Measurements from ENCODE around the gene STAG1. TPM values are rescaled to one million over a fixed set of nuclear protein-coding genes. Genes with fewer than 3 reads are reported as not detected.
"Not testable (repeated sequence)": the region's sequence is repeated elsewhere in the genome, so short reads cannot be mapped to it uniquely, and the experiment has no call there.

Gene STAG1
- total RNA-seq, 1 donor from 2014 or later = 24.1 TPM

GRCh38 chr3:136577791-136578190, 174.4 kb downstream of the STAG1 start:
- no peaks in the 10 kb centered on the region for H4K20me1 ChIP-seq (ENCODE audit: insufficient read depth, low read length)
- Mint-ChIP-seq H3K4me1 (ENCODE audit: low read depth, unreplicated experiment) (no peaks in the 10 kb centered on the region), H3K9me3 (ENCODE audit: unreplicated experiment) (no peaks in the 10 kb centered on the region), H3K36me3 (ENCODE audit: low read depth, unreplicated experiment) (peaks cover 2% of the 10 kb centered on the region), H3K27me3 (ENCODE audit: low read depth, unreplicated experiment) (no peaks in the 10 kb centered on the region), H3K4me3 (ENCODE audit: unreplicated experiment) (no peak overlapping the region), H3K27ac (ENCODE audit: unreplicated experiment) (no peak overlapping the region)
- FAIRE-seq (no peak), DNase-seq (ENCODE audit: low read depth) (no peak)
- no peak overlapping the region for H3K4me2 ChIP-seq (ENCODE audit: low read length)
- H3K9ac ChIP-seq (ENCODE audit: low read length) = no peak overlapping the region
- TF ChIP-seq, protein P1, sequence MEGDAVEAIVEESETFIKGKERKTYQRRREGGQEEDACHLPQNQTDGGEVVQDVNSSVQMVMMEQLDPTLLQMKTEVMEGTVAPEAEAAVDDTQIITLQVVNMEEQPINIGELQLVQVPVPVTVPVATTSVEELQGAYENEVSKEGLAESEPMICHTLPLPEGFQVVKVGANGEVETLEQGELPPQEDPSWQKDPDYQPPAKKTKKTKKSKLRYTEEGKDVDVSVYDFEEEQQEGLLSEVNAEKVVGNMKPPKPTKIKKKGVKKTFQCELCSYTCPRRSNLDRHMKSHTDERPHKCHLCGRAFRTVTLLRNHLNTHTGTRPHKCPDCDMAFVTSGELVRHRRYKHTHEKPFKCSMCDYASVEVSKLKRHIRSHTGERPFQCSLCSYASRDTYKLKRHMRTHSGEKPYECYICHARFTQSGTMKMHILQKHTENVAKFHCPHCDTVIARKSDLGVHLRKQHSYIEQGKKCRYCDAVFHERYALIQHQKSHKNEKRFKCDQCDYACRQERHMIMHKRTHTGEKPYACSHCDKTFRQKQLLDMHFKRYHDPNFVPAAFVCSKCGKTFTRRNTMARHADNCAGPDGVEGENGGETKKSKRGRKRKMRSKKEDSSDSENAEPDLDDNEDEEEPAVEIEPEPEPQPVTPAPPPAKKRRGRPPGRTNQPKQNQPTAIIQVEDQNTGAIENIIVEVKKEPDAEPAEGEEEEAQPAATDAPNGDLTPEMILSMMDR (IDR thresholded peaks at IDR 0.05; ENCODE audit: insufficient read depth, low read depth, low read length) = no peak
- no peak for TF ChIP-seq EZH2 (IDR thresholded peaks at IDR 0.05; ENCODE audit: insufficient read depth, low read length)
- no peak overlapping the region for H2AFZ ChIP-seq (ENCODE audit: low read depth, low read length)
- H3K79me2 ChIP-seq (ENCODE audit: insufficient read depth, low read length) = no peaks in the 10 kb centered on the region
- H3K36me3 ChIP-seq (ENCODE audit: insufficient read depth, low read length) = no peaks in the 10 kb centered on the region
- H3K27me3 ChIP-seq (ENCODE audit: insufficient read depth, low read length) = no peaks in the 10 kb centered on the region
- H3K4me3 ChIP-seq (ENCODE audit: insufficient read depth, low read depth, low read length) = no peak overlapping the region
- H3K27ac ChIP-seq (ENCODE audit: low read depth, low read length) = no peak overlapping the region
- no peaks in the 10 kb centered on the region for H3K4me1 ChIP-seq (ENCODE audit: insufficient read depth, low read length)
- no peaks in the 10 kb centered on the region for H3K9me3 ChIP-seq (ENCODE audit: insufficient read depth, low read depth, low read length)

GRCh38 chr3:136576279-136577009, 175.7 kb downstream of the STAG1 start:
- FAIRE-seq (no peak), DNase-seq (ENCODE audit: low read depth) (no peak)
- Histone ChIP-seq H3K79me2 (ENCODE audit: insufficient read depth, low read length) (no peaks in the 10 kb centered on the region), H3K36me3 (ENCODE audit: insufficient read depth, low read length) (no peaks in the 10 kb centered on the region), H3K9ac (ENCODE audit: low read length) (no peak overlapping the region), H2AFZ (ENCODE audit: low read depth, low read length) (no peak overlapping the region), H3K4me3 (ENCODE audit: insufficient read depth, low read depth, low read length) (no peak overlapping the region), H3K4me2 (ENCODE audit: low read length) (no peak overlapping the region), H3K4me1 (ENCODE audit: insufficient read depth, low read length) (no peaks in the 10 kb centered on the region), H3K27me3 (ENCODE audit: insufficient read depth, low read length) (no peaks in the 10 kb centered on the region), H3K9me3 (ENCODE audit: insufficient read depth, low read depth, low read length) (no peaks in the 10 kb centered on the region), H3K27ac (ENCODE audit: low read depth, low read length) (no peak overlapping the region), H4K20me1 (ENCODE audit: insufficient read depth, low read length) (no peaks in the 10 kb centered on the region)
- Mint-ChIP-seq H3K27me3 (ENCODE audit: low read depth, unreplicated experiment) (no peaks in the 10 kb centered on the region), H3K36me3 (ENCODE audit: low read depth, unreplicated experiment) (peaks cover 2% of the 10 kb centered on the region), H3K27ac (ENCODE audit: unreplicated experiment) (no peak overlapping the region), H3K4me1 (ENCODE audit: low read depth, unreplicated experiment) (no peaks in the 10 kb centered on the region), H3K9me3 (ENCODE audit: unreplicated experiment) (no peaks in the 10 kb centered on the region), H3K4me3 (ENCODE audit: unreplicated experiment) (no peak overlapping the region)
- TF ChIP-seq EZH2 (IDR thresholded peaks at IDR 0.05; ENCODE audit: insufficient read depth, low read length) = no peak
- TF ChIP-seq, protein P1 (IDR thresholded peaks at IDR 0.05; ENCODE audit: insufficient read depth, low read depth, low read length) = no peak

GRCh38 chr3:136567599-136568188, 184.5 kb downstream of the STAG1 start:
- no peaks in the 10 kb centered on the region for H3K36me3 Mint-ChIP-seq (ENCODE audit: low read depth, unreplicated experiment)
- Histone ChIP-seq H2AFZ (ENCODE audit: low read depth, low read length) (no peak overlapping the region), H3K36me3 (ENCODE audit: insufficient read depth, low read length) (no peaks in the 10 kb centered on the region), H3K9me3 (ENCODE audit: insufficient read depth, low read depth, low read length) (no peaks in the 10 kb centered on the region), H3K4me2 (ENCODE audit: low read length) (no peak overlapping the region), H3K79me2 (ENCODE audit: insufficient read depth, low read length) (peaks cover 2% of the 10 kb centered on the region), H3K9ac (ENCODE audit: low read length) (no peak overlapping the region), H3K27ac (ENCODE audit: low read depth, low read length) (no peak overlapping the region), H3K4me3 (ENCODE audit: insufficient read depth, low read depth, low read length) (no peak overlapping the region), H4K20me1 (ENCODE audit: insufficient read depth, low read length) (no peaks in the 10 kb centered on the region), H3K27me3 (ENCODE audit: insufficient read depth, low read length) (no peaks in the 10 kb centered on the region), H3K4me1 (ENCODE audit: insufficient read depth, low read length) (no peaks in the 10 kb centered on the region)
- no peak for DNase-seq (ENCODE audit: low read depth)
- H3K27ac Mint-ChIP-seq (ENCODE audit: unreplicated experiment) = no peak overlapping the region
- no peaks in the 10 kb centered on the region for H3K27me3 Mint-ChIP-seq (ENCODE audit: low read depth, unreplicated experiment)
- H3K9me3 Mint-ChIP-seq (ENCODE audit: unreplicated experiment) = no peaks in the 10 kb centered on the region
- H3K4me1 Mint-ChIP-seq (ENCODE audit: low read depth, unreplicated experiment) = no peaks in the 10 kb centered on the region
- H3K4me3 Mint-ChIP-seq (ENCODE audit: unreplicated experiment) = no peak overlapping the region
- TF ChIP-seq, protein P1 (IDR thresholded peaks at IDR 0.05; ENCODE audit: insufficient read depth, low read depth, low read length) = no peak
- no peak for TF ChIP-seq EZH2 (IDR thresholded peaks at IDR 0.05; ENCODE audit: insufficient read depth, low read length)
- FAIRE-seq = no peak

DNA sequence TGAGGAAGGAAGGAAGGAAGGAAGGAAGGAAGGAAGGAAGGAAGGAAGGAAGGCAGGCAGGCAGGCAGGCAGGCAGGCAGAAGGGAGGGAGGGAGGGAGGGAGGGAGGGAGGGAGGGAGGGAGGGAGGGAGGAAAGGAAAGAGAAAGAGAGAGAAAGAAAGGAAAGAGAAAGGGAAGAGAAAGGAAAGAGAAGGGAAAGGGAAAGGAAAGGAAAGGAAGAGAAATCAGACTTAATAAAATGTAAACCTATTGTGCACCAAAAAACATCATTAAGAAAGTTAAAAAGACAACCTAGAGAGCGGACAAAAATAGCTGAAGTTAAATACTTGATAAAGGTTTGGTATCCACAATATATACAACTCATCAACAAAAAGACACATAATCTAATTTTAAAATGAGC, 187.2 kb downstream of the STAG1 start:
- not testable (repeated sequence) for H3K36me3 ChIP-seq (ENCODE audit: insufficient read depth, low read length); H3K9ac ChIP-seq (ENCODE audit: low read length); H3K27ac ChIP-seq (ENCODE audit: low read depth, low read length); H3K27me3 ChIP-seq (ENCODE audit: insufficient read depth, low read length); H4K20me1 ChIP-seq (ENCODE audit: insufficient read depth, low read length); H3K9me3 Mint-ChIP-seq (ENCODE audit: unreplicated experiment); H3K4me2 ChIP-seq (ENCODE audit: low read length); H3K27me3 Mint-ChIP-seq (ENCODE audit: low read depth, unreplicated experiment); H2AFZ ChIP-seq (ENCODE audit: low read depth, low read length); H3K27ac Mint-ChIP-seq (ENCODE audit: unreplicated experiment); H3K79me2 ChIP-seq (ENCODE audit: insufficient read depth, low read length); FAIRE-seq; H3K4me3 ChIP-seq (ENCODE audit: insufficient read depth, low read depth, low read length); H3K36me3 Mint-ChIP-seq (ENCODE audit: low read depth, unreplicated experiment); H3K9me3 ChIP-seq (ENCODE audit: insufficient read depth, low read depth, low read length); DNase-seq (ENCODE audit: low read depth); H3K4me1 ChIP-seq (ENCODE audit: insufficient read depth, low read length); H3K4me3 Mint-ChIP-seq (ENCODE audit: unreplicated experiment); H3K4me1 Mint-ChIP-seq (ENCODE audit: low read depth, unreplicated experiment)

Data from astrocyte (in vitro differentiated cells and primary cell).